Left renal pelvis (tissue), 4 donors: ENCODE results near the gene ZBTB6. TPM values are rescaled to one million over a fixed set of nuclear protein-coding genes. Genes with fewer than 3 reads are reported as not detected.

ENCODE experiments used
- DNase-seq, 4 donors: peaks; one replicate each; pipeline ENCODE4 v3.0.0-alpha.2; 2013; ENCODE audit warnings: low read depth in 4 of 4, low spot score in 3 of 4
- polyA plus RNA-seq, 4 donors: library from polyadenylated mRNA; unstranded; fragments of 120-200 nt; gene quantifications; one replicate each; pipeline ENCODE4 v1.2.1, GENCODE V29; 2013; ENCODE audit not compliant: insufficient read length in 4 of 4

Gene ZBTB6, protein sequence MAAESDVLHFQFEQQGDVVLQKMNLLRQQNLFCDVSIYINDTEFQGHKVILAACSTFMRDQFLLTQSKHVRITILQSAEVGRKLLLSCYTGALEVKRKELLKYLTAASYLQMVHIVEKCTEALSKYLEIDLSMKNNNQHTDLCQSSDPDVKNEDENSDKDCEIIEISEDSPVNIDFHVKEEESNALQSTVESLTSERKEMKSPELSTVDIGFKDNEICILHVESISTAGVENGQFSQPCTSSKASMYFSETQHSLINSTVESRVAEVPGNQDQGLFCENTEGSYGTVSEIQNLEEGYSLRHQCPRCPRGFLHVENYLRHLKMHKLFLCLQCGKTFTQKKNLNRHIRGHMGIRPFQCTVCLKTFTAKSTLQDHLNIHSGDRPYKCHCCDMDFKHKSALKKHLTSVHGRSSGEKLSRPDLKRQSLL
- polyA plus RNA-seq, result 10 to 100 TPM; 13.5 to 19.0 (median 14.6) TPM

DNA sequence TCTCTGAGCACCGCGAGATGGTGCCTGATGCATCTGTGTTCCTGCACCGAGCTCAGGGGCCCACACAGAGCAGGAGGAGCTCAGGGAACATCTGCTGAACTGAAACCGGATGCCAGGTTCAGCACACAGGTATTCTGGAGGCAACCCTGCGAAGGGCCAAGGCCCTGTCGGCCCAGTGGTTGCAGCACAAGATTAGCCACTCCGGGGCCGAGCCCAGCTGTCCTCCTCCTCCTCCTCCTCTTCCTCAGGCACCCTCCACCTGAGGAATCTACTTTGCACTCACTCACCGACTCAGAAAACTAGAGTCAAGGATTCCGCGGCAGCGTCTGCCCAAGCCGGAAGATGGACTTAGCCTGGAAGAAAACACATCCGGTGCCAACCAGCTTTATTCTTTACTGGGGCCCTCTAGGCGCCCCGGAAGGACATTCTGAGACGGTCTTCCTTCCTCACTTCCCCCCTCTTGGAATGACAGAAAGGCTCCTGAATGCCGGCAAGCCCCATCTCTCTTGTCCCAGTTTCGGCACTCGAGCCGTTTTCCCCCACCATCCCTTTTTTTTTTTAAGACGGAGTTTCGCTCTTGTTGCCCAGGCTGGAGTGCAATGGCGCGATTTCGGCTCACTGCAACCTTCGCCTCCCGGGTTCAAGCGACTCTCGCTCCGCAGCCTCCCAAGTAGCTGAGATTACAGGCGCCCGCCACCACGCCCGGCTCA, at the start of gene ZBTB6:
ZBTB6 (minus strand) TSS at position 360 of the 710 bp plus-strand sequence. CDS start 1,251 bp downstream, outside the sequence.
- peak; percentile 67 to 77 (median 72) for DNase-seq

DNA sequence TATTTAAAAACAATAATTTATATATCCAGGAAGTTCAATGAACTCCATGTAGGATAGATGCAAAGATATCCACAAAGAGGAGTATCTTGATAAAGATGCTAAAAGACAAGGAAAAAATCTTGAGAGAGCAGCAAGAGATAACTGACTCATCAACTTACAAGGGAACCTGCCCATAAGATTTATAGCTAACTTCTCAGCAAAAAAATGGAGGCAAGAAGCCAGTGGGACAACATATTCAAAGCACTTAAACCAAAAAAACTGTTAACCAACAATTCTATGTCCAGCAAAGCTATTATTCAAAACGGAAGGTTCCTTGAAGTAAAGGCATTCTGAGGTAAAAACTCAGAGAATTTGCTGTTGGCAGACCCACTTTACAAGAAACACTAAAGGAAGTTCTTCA, 48.0 kb upstream of the ZBTB6 start:
- DNase-seq, result no peak

DNA sequence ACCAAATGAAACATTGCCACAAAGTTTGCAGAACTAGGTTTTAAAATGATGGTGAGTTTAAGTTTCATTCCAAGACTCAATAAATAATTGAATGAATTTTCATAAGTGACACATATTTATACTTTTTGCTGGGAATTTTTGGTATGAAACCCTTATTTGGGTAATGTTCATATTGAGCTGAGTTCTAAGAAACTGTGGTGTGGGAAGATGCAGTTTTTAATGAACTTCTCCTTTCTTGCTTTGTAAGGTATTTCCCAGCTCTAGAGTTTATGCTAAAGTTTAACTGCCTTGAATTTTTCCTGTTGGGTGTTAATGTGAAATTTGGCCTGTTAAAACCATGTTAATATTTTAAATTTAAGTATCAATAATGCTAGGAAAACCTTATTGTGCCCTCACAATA, 42.8 kb upstream of the ZBTB6 start:
- DNase-seq, result no peak

DNA sequence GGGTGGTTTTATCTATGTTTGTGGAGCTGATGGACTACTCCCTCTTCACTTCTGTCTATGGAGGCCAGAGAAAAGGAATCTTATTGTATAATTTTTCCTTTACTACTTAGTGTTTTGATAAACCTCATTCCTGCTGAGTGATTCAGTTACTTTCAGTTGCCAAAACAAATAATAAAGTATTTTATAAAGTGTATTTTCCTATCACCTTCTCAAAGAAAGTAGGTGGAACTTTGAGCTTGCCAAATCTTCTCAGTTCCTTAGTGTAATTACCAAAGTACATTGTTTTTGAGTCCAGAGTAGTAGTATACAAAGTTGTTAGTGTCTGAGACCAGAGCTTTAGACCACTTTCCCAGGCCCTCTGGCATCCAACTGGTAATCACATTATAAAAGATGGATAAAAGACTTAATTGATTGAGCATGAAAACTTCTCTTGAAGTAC, 41.1 kb upstream of the ZBTB6 start:
- no peak for DNase-seq

DNA sequence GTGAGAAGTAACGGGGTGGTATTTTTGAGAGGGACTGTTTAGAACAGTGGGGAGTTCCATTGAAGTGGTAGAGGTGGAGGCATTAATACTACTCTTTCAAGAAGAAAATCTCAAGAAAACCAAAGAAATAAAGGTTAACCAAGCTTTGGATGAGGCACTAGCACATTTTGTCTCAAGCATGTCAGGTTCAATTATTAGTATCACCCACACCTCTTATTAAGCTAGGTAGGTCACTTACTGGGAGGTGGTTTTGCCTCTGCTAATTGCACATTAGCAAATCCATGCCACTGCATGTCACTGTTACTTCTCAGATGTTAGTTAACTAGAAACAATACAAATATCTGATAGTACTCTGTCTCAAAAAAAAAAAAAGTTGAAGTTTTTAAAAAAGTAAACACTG, 37.9 kb upstream of the ZBTB6 start:
- DNase-seq, result no peak

DNA sequence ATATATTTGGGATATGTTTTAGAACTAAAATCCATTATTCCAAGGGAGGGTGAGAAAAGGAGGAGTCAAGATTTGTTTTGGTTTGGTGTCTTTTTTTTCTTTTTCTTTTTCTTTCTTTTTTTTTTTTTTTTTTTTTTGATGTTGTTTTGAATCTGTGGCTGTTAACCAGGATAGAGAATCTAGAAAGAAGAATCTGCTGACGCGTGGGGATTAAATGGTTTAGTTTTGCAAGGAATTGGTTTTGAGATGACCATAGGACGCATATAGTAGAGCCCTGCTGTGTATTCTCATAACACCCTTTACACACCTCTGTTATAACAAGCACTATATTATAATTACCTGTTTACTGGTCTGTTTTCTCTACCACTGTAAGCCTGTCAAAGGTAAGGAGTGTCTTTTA, 37.1 kb upstream of the ZBTB6 start:
- no peak for DNase-seq

DNA sequence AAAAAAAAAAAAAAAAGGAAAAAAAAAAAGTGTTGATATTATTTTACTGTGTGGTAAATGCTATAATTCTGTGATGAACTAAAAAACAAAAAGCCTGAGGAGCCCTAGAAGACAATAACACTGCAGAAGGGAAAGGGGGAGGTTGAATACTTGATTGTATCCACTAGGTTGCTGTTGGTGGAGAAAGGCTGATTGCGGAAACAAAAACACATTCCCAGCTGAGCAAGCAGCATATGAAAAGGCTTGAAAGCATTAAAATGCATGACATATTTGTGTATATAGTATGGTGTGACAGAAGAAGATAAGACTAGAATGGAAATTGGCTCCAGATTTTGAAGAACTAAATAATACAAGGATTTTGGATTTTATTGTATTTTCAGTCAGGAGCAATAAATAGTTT, 36.6 kb upstream of the ZBTB6 start:
- no peak for DNase-seq

DNA sequence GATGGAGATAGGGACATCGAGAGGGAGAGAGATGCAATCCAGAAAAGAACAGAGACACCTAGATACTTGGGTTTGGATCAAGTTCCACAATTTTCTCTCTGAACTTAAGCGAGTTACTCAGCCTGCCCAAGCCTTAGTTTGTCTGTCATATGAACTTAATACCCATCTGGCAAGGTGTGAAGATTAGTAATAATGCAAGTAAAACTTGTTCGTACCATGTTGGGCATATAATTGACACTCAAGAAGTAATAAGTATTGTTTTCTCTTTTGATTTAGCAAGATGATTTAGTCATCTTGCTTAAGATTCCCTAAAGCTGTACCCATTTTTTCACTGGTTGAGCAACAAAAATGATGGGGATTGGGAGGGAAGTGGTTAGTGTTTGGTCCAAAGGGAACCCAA, 35.2 kb upstream of the ZBTB6 start:
- no peak for DNase-seq

DNA sequence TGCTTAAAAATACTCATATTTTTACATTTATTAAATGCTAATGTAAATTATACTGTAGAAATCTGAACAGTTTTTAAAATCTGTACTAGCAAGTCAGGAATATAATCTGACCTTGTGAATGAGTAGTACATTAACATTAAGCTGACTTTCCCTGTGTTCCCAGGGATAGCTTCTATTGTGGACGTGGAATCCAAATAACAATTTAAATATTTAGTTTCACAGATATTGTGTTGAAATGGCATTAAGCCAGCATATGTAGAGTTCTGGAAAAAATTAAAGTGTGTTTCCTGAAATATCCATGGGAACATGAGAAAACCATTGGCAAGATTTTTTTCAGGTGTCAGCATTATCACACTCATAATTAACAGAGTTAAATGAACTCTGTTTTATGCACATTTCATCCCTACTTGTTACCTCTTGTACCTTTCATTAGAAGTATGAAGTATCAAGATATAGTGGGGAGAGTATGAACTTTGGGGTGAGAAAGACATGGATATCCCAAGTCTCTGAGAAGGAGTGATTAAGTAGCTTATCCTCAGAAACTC, 33.4 kb upstream of the ZBTB6 start:
- no peak for DNase-seq

DNA sequence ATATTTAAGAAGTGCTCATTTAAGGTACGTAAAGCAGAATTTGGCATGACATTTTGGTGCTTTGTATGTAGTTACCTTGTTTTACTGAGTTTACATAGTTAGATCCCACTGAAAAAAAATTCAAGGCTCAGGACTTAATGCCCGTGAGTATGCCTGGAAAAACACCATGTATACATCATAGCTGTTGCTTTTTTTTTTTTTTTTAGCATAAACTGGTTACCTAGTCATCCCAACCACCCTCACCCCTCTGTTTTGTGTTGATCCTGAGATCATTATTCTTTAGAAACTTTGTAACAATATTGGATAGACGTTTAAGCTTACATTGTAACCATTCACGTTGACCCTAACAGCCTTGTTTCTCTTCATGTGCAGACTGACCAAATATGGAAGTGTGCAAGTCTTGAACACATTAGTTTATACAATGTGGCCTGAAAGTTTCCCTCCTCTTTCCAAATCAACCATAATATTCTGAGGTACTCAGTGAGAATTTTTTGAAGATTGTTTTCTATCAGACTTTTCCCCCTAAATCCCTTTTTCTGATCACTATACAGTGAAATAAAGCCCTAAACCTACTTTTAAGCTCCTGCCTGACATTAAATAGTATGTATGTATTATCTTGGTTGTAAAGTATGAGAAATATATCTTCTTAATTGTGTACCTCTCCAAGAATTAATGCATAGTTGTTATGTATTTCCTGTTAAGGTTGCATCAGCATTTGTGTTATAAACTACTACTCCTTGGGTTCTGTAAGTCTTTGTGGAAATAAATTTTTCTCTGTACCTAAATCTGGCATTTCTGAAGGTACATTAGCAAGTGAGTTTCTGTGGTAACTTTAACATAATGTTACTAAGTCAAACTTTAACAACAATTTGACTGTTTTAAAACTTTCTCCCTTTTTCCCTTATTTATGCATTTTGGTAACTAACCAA, 32.1 kb upstream of the ZBTB6 start:
- DNase-seq, result no peak

DNA sequence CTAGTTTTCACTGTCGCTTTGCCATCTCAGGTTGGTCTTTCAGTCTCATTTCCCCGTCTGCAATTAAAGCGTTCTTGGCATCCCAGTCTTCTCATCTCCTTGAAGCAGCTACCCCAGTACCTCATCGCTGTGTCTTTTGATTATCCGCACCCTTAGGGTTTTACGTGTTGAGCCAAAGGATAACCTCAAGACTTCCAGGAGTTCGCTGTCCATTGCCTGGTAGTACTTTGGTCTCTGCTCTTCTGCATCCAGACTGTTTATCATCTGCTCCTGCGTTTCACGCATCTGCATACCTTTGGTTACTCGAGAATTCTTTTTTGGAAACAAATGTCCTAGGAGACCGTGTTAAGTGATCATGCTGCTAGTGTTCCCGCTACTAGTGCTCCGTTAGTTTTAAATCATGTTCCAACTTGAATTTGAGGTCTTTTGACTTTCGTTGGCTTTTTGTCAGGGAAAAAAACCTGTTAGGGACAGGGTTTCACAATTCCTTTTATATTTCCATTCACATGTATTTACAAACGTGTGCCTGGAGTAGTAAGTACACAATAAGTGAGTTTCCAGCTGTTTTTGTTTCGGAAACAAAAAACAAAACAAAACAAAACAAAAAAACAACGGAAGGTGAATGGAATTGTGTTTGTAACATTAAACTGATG, 28.6 kb upstream of the ZBTB6 start:
- peak in 1 of 4 donors; percentile 29 for DNase-seq

DNA sequence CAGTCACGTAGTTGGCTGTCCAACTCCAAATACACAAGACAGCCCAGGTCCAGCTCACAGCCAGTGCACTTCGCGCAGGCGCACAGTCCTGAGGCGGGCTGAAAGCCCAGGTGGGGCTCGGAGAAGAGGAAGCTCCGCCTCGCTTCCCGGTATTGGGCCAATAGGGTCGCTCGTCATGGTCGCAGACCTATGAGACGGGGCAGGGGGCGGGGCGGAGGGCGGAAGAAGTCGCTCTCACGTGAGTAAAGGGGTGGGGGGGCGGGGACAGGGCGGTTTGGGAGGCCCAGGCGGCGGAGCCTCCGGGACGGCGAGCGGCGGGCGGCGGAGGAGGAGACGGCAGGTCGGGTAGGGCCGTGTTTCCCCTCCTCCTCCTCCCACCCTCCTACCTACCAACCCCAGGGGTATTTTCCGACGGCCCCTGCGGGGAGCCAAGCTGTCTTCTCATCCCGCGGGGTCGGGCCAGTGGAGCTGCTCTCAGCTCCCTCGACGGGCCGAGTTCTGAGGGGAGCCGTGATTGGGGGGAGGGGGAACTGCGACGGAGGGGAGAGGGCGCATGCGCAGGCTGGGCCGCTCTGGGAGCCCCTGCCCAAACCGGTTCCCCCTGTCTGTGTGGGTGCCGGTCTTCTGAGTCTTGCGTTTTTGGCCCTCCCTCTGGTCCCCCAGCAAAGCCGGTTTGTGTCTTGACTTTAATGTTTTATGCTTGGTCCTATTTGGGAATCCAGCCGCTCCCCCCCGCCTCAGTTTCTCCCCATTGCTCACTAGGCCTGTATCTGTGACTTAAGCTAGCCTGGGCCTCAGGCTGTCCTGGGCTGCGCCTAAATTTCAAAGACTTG, 27.8 kb upstream of the ZBTB6 start, which contains the start of gene RABGAP1:
RABGAP1 (plus strand) TSS at position 272 of the 833 bp plus-strand sequence. CDS start 16,040 bp downstream, outside the sequence.
- DNase-seq, result peak; percentile 94 to 97 (median 95)

DNA sequence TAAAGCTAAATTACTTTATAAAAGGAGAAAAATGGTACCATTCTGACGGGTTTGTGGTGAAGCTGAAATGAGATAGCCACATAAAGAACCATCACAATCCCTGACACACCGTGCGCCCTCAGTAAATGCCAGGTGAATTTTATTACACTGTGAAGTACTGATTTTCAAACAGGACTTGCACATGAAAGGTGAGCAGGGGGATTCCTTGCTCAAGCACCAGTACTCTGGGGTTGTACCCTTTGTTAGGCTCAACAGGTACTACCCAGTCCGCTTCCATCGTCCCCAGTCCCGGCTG, 27.3 kb upstream of the ZBTB6 start:
- no peak for DNase-seq

DNA sequence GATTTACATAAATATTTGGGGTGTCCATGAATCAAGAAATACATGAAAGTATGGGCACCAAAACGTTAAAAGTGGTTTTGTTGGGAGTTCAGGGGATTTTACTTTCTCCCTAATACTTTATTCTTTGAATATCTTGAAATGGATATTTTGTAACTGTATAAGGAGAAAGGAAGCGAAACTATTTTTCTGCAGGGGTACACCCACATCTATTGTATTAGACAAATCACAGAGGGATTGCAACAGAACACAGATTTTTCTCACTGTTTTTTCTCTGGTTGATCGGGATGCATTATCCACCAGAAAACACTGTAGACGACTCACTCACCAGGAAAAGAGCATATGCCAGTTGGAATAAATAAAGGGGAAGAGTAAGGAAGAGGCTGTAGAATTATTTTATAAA, 26.5 kb upstream of the ZBTB6 start:
- DNase-seq, result no peak

DNA sequence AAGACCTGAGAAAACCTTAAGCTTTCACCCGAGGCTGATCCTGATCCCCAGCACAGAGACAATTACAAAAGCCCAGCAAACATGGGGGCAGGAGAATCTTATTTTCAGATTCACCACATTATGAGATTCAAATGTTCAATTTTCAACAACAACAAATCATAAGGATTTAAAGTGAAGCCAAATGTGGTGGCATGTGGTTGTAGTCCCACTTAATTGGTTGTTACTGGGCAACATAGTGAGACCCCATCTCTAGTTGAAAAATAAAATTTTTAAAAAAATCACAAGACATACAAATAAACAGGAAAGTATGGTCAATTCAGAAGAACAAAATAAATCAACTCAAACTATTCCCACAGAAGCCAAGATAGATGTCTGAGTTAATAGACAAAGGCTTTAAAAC, 23.8 kb upstream of the ZBTB6 start:
- DNase-seq, result no peak

DNA sequence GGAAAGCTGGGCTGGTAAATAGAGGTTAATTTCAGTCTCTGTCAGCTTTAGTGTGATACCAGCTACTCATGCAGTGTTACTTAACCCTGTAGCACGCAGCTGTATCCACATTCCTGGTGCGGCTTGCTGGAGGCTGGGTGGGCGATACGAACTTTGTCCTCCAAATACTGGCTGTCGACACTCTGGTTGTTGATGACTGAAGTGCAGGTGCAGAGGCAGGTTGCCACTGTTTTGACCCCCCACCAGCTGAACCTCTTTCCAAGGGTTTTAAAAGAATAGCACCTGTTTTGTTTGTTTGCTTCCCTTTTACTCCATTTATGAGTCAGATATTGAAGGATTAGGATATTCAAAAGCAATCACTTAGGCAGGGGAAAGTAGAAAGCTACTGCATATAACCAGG, 23.3 kb upstream of the ZBTB6 start:
- DNase-seq, result no peak

DNA sequence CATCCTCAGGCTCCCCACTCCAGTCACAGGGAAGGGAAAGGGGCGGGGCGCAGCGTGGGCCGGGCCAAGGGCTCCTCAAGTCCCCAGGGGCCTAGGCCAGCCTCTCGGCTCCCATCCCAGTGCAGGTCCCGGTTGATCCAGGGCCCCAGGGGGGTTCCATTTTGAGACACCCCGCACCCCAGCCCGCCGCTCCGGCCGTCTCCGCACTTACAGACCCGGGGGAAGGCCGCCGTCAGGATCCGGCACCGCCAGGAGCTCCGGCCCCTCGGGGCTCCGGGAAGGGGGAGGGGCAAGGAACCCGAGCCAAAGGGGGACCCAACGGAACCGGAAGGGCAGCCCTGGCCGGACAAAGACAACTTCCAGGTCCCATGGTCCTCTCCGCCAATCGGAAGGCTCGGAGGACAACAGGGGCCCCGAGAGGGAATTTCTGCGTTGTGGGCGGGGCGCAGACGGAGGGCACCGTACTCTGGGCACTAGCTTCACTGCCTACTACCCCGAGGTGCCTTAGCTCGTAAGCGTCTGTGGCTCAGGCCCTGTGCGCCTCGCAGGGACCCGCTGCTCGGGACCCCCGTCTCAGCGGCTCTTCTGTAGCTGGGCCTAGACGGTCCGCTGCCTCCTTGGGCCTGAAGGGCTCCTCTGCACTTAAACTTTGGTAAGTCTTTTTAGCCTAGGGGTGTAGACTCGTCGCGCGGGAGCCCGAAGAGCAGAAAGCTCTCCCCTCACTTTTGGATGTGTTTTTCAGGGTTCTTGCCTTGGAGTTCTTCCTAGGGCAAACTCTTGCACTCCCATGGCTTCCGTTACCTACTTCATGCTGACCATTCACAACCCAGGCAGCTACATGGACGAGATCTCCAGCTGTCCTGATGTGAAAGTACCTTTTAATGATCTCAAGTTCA, 18.4 kb upstream of the ZBTB6 start, which contains the start of gene ZBTB26:
ZBTB26 (minus strand) TSS at position 287 of the 896 bp plus-strand sequence. CDS start 11,578 bp downstream, outside the sequence.
- peak; percentile 83 to 91 (median 86) for DNase-seq
